ENCODE data around the gene IFIT5.

IFIT5 gene

GRCh38 chr10:89413398-89413912 lies 913 bp upstream of the IFIT5 start:
- H3K4me3 ChIP-seq (ENCODE audit: low read depth, low read length), result peak overlapping the region; percentile 85
- TF ChIP-seq MYC (IDR thresholded peaks at IDR 0.05; ENCODE audit: low read depth, low read length) (no peak), MAX (IDR thresholded peaks at IDR 0.05; ENCODE audit: low read depth, low read length) (no peak), POLR2A (IDR thresholded peaks at IDR 0.05; ENCODE audit: extremely low read depth, insufficient read length) (no peak), CTCF (IDR thresholded peaks at IDR 0.05; ENCODE audit: low read depth, low read length) (no peak)
- DNase-seq (ENCODE audit: low read depth), result no peak

GRCh38 chr10:89414879-89415821 lies 782 bp downstream of the IFIT5 start:
- peak; percentile 56 for DNase-seq (ENCODE audit: low read depth)
- peak overlapping the region; percentile 85 for H3K4me3 ChIP-seq (ENCODE audit: low read depth, low read length)
- no peak for TF ChIP-seq MYC (IDR thresholded peaks at IDR 0.05; ENCODE audit: low read depth, low read length)
- TF ChIP-seq POLR2A (IDR thresholded peaks at IDR 0.05; ENCODE audit: extremely low read depth, insufficient read length), result no peak
- TF ChIP-seq MAX (IDR thresholded peaks at IDR 0.05; ENCODE audit: low read depth, low read length), result no peak
- TF ChIP-seq CTCF (IDR thresholded peaks at IDR 0.05; ENCODE audit: low read depth, low read length), result no peak

GRCh38 chr10:89416465-89416864 lies 2.1 kb downstream of the IFIT5 start:
- no peak for DNase-seq (ENCODE audit: low read depth)
- TF ChIP-seq POLR2A (IDR thresholded peaks at IDR 0.05; ENCODE audit: extremely low read depth, insufficient read length), result no peak
- TF ChIP-seq MYC (IDR thresholded peaks at IDR 0.05; ENCODE audit: low read depth, low read length), result no peak
- no peak for TF ChIP-seq MAX (IDR thresholded peaks at IDR 0.05; ENCODE audit: low read depth, low read length)
- no peak overlapping the region for H3K4me3 ChIP-seq (ENCODE audit: low read depth, low read length)

- H3K4me3 ChIP-seq (ENCODE audit: low read depth, low read length), result no peak overlapping the region
- DNase-seq (ENCODE audit: low read depth), result peak; percentile 69
- TF ChIP-seq CTCF (IDR thresholded peaks at IDR 0.05; ENCODE audit: low read depth, low read length) (peak; percentile 30), MYC (IDR thresholded peaks at IDR 0.05; ENCODE audit: low read depth, low read length) (no peak)
These were observed 5.2 kb downstream of the IFIT5 start for GRCh38 chr10:89419548-89419947.

GRCh38 chr10:89421018-89421476 lies 6.7 kb downstream of the IFIT5 start:
- DNase-seq (ENCODE audit: low read depth), result no peak
- no peak overlapping the region for H3K4me3 ChIP-seq (ENCODE audit: low read depth, low read length)
- no peak for TF ChIP-seq CTCF (IDR thresholded peaks at IDR 0.05; ENCODE audit: low read depth, low read length)
- TF ChIP-seq MAX (IDR thresholded peaks at IDR 0.05; ENCODE audit: low read depth, low read length), result no peak
- no peak for TF ChIP-seq POLR2A (IDR thresholded peaks at IDR 0.05; ENCODE audit: extremely low read depth, insufficient read length)
- TF ChIP-seq MYC (IDR thresholded peaks at IDR 0.05; ENCODE audit: low read depth, low read length), result no peak

- TF ChIP-seq CTCF (IDR thresholded peaks at IDR 0.05; ENCODE audit: low read depth, low read length), result no peak
- no peak for TF ChIP-seq MAX (IDR thresholded peaks at IDR 0.05; ENCODE audit: low read depth, low read length)
- TF ChIP-seq POLR2A (IDR thresholded peaks at IDR 0.05; ENCODE audit: extremely low read depth, insufficient read length), result no peak
- TF ChIP-seq MYC (IDR thresholded peaks at IDR 0.05; ENCODE audit: low read depth, low read length), result no peak
- no peak overlapping the region for H3K4me3 ChIP-seq (ENCODE audit: low read depth, low read length)
- no peak for DNase-seq (ENCODE audit: low read depth)
These were observed 10.6 kb downstream of the IFIT5 start for GRCh38 chr10:89425000-89425399.
